Testis (tissue), 3 donors: ENCODE measurements around the gene ITGAD. TPM values are rescaled to one million over a fixed set of nuclear protein-coding genes. Genes with fewer than 3 reads are reported as not detected.

Experiments used
- DNase-seq: peaks from one replicate; pipeline ENCODE4 v3.0.0-alpha.2; 2019
- H3K27ac ChIP-seq, 2 donors: fragments of 200-600 bp; sonication (generic); one replicate each; pipeline ENCODE4 v1.5.1; 2019
- H3K27me3 ChIP-seq: fragments of 200-600 bp; sonication (generic); one replicate; pipeline ENCODE4 v1.5.1; 2019
- H3K36me3 ChIP-seq: fragments of 200-600 bp; sonication (generic); one replicate; pipeline ENCODE4 v1.5.1; 2017; ENCODE audit warnings: low read depth; ENCODE audit errors: missing control alignments
- H3K4me1 ChIP-seq: fragments of 200-600 bp; sonication (generic); one replicate; pipeline ENCODE4 v1.5.1; 2019
- H3K4me3 ChIP-seq, 2 donors: fragments of 200-600 bp; sonication (generic); one replicate each; pipeline ENCODE4 v1.5.1; 2017 to 2019
- H3K9me3 ChIP-seq: fragments of 200-600 bp; sonication (generic); one replicate; pipeline ENCODE4 v1.5.1; 2017
- POLR2A ChIP-seq: fragments of 450-650 bp; IDR thresholded peaks from one replicate; pipeline ENCODE4 v1.6.1; 2017; ENCODE audit warnings: antibody characterized with exemption, mild to moderate bottlenecking, moderate library complexity
- WGBS, 2 donors: methylation state at CpG; one replicate each; pipeline ENCODE4 v1.1.5; 2018; 5-methylcytosine and 5-hydroxymethylcytosine counted together
- intact Hi-C: fragments of 100-400 bp; cut with DNase I; formaldehyde crosslinking; loops from one replicate; pipeline ENCODE4 v1.15.1; 2023; ENCODE audit warnings: low total_unique reads
- polyA plus RNA-seq: library from polyadenylated mRNA; stranded (reverse); fragments of 350-450 nt; fragmentation: Illumina TruSeq; extraction: RNeasy Lipid Tissue Mini Kit (QIAGEN cat#74804); gene quantifications from one replicate; pipeline ENCODE4 v1.2.3, GENCODE V29; 2014; ENCODE audit warnings: low read depth, low replicate concordance; ENCODE audit not compliant: insufficient read depth
- total RNA-seq, 2 donors: library from RNA; depleted of rRNA; stranded (reverse); fragments of >200 nt; gene quantifications; one replicate each; pipeline ENCODE4 v1.2.3, GENCODE V29; 2016
- TF ChIP-seq, protein P1 (sequence below), 3 experiments: fragments of 450-650 bp in 2 of 3; fragments of 200-600 bp in 1 of 3; sonication (generic) in 1 of 3; IDR thresholded peaks; one replicate each; pipeline ENCODE4 v1.5.1; 2016 to 2019; ENCODE audit warnings: antibody characterized with exemption in 3 of 3, mild to moderate bottlenecking in 2 of 3, moderate library complexity in 1 of 3

Gene ITGAD
- total and polyA plus RNA-seq, 3 donors from 2014 or later = 0.19 TPM; not detected in 2

DNA sequence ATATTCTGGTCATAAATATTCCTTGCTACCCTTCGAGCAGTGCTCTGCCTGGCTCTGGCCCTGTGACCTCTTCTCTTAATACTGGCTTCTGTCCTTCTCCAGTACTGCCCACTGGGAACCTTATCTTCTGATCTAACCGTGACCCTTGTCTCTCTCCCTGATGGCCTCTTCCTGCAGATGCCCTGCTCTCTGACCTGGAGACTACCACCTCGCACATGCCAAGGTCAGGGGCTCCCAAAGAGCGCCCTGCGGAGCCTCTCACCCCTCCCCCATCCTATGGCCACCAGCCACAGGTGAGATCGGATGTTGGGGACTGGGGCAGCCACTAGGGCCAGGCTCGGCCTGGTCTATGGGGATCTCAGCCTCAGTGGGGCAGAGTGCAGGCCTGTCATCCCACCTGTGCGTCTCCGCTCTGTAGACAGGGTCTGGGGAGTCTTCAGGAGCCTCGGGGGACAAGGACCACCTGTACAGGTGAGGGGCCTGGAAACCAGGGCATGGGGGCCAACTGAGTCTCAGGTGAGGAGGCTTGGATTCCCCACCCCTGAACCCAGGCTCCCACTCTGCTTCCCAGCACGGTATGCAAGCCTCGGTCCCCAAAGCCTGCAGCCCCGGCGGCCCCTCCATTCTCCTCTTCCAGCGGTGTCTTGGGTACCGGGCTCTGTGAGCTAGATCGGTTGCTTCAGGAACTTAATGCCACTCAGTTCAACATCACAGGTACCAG lies 80.3 kb downstream of the ITGAD start:
- Histone ChIP-seq H3K36me3 (no peaks in the 10 kb centered on the region), H3K27ac (peak overlapping the region in 1 of 2 donors; percentile 95), H3K9me3 (no peaks in the 10 kb centered on the region), H3K4me3 (peak overlapping the region in 1 of 2 donors; percentile 77), H3K27me3 (no peaks in the 10 kb centered on the region), H3K4me1 (peaks cover 28% of the 10 kb centered on the region)
- no peak for TF ChIP-seq POLR2A
- TF ChIP-seq, protein P1, sequence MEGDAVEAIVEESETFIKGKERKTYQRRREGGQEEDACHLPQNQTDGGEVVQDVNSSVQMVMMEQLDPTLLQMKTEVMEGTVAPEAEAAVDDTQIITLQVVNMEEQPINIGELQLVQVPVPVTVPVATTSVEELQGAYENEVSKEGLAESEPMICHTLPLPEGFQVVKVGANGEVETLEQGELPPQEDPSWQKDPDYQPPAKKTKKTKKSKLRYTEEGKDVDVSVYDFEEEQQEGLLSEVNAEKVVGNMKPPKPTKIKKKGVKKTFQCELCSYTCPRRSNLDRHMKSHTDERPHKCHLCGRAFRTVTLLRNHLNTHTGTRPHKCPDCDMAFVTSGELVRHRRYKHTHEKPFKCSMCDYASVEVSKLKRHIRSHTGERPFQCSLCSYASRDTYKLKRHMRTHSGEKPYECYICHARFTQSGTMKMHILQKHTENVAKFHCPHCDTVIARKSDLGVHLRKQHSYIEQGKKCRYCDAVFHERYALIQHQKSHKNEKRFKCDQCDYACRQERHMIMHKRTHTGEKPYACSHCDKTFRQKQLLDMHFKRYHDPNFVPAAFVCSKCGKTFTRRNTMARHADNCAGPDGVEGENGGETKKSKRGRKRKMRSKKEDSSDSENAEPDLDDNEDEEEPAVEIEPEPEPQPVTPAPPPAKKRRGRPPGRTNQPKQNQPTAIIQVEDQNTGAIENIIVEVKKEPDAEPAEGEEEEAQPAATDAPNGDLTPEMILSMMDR (IDR thresholded peaks at IDR 0.05) = no peak
- no peak for DNase-seq
- intact Hi-C loops = no loop called here
- 54 to 65% methylated on average over 13 to 14 of the region's 17 CpGs for WGBS, 2 donors

DNA sequence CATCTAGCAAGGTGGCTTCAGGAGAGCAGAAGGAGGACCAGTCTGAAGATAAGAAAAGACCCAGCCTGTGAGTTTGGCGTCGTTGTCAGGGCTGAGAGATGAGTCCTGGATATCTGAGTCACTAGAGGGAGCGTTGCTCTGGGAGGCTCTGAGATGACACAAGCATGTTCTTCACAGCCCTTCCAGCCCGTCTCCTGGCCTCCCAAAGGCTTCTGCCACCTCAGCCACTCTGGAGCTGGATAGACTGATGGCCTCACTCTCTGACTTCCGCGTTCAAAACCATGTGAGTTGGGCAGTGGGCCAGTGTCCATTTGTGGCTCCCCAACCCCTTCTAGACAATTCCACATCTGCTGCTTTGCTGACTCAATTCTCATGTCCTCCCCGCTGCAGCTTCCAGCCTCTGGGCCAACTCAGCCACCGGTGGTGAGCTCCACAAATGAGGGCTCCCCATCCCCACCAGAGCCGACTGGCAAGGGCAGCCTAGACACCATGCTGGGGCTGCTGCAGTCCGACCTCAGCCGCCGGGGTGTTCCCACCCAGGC lies 81.1 kb downstream of the ITGAD start:
- DNase-seq = no peak
- TF ChIP-seq POLR2A = no peak
- TF ChIP-seq, protein P1 (IDR thresholded peaks at IDR 0.05) = no peak
- 75 to 83% methylated on average over 7 to 12 of the region's 12 CpGs for WGBS, 2 donors
- Histone ChIP-seq H3K4me3 (no peak overlapping the region), H3K36me3 (no peaks in the 10 kb centered on the region), H3K27me3 (no peaks in the 10 kb centered on the region), H3K9me3 (no peaks in the 10 kb centered on the region), H3K4me1 (peaks cover 28% of the 10 kb centered on the region), H3K27ac (no peak overlapping the region)
- intact Hi-C loops = no loop called here

DNA sequence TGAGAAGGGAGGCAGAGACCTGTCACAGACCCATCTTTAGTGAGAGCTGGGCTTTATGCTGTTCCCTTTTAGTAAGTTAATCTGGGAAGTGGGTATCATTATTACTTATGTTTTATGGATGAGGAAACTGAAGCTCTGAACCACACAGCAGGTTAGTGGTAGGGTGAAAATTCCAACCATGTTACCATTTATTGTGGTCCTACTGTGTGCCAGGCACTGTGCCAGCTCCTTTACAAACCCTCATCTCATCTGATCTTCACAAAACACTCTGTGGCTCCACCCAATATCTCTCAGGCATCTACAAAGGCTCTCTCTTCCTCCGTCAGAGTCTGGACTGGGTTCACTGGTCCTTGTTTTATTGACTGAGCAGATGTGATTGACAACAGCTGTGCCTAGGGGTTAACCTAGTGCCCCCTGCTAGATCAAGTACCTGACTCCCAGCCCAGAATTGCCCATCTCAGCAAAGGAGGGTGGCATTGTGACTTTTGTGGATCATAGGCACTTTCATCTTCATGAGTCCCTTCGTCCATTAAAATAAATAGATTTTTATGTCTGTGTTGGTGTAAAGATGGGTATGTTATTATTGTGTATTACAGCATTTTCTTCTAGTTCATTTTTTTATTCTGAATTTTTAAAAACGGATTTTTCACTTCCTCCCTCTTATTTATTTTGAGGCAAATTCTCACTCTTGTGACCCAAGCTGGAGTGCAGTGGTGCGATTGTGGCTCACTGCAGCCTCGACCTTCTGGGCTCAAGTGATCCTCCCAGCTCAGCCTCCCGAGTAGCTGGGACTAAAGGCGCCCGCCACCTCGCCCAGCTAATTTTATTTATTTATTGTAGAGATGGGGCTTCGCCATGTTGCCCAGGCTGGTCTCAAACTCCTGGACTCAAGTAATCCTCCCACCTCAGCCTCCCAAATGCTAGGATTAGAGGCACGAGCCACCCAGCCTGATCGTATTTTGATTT lies 81.9 kb downstream of the ITGAD start:
- 77 to 85% methylated on average over 12 of the region's 12 CpGs for WGBS, 2 donors
- no peak for DNase-seq
- TF ChIP-seq, protein P1 (IDR thresholded peaks at IDR 0.05) = no peak
- TF ChIP-seq POLR2A = no peak
- Histone ChIP-seq H3K9me3 (no peaks in the 10 kb centered on the region), H3K27me3 (no peaks in the 10 kb centered on the region), H3K36me3 (no peaks in the 10 kb centered on the region), H3K27ac (no peak overlapping the region), H3K4me3 (no peak overlapping the region), H3K4me1 (peaks cover 28% of the 10 kb centered on the region)
- intact Hi-C loops = no loop called here

DNA sequence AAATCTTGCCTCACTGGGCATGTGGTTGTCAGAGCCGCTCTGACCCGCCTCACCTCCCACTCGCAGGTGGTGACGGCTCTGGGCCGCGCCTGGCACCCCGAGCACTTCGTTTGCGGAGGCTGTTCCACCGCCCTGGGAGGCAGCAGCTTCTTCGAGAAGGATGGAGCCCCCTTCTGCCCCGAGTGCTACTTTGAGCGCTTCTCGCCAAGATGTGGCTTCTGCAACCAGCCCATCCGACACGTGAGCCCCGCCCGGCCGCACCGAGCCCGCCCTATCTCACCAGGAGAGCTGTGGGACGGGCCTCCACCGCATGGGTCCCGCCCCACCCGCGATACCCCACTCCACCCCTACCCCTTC lies 82.8 kb downstream of the ITGAD start:
- WGBS, 2 donors = 42 to 58% methylated on average over 22 of the region's 26 CpGs
- no peaks in the 10 kb centered on the region for H3K27me3 ChIP-seq
- peaks cover 28% of the 10 kb centered on the region for H3K4me1 ChIP-seq
- DNase-seq = no peak
- no peak overlapping the region for H3K27ac ChIP-seq
- H3K4me3 ChIP-seq = no peak overlapping the region
- no peaks in the 10 kb centered on the region for H3K9me3 ChIP-seq
- intact Hi-C loops = no loop called here
- no peak for TF ChIP-seq POLR2A
- TF ChIP-seq, protein P1 (IDR thresholded peaks at IDR 0.05) = no peak
- H3K36me3 ChIP-seq = no peaks in the 10 kb centered on the region

Other genes with a start within 250 kb of the ITGAD start
- gene PRSS36, start 243.3 kb upstream of the ITGAD start, total RNA-seq = 1 to 10 TPM; 7.1 to 8.3 TPM
- gene PRSS36, start 243.3 kb upstream of the ITGAD start, polyA plus RNA-seq = 5.4 TPM
- 100 to 1,000 TPM; 205 to 217 TPM for gene FUS, start 213.2 kb upstream of the ITGAD start, total RNA-seq
- gene FUS, start 213.2 kb upstream of the ITGAD start, polyA plus RNA-seq = 423 TPM
- 10 to 100 TPM in 1 of 2 donors, 1 to 10 TPM in 1; 2.6 to 11.1 TPM for gene PYCARD, start 190.6 kb upstream of the ITGAD start, total RNA-seq
- gene PYCARD, start 190.6 kb upstream of the ITGAD start, polyA plus RNA-seq = 8.7 TPM
- gene TRIM72, start 179.2 kb upstream of the ITGAD start, total RNA-seq = under 1 TPM; 0.50 to 0.55 TPM
- gene TRIM72, start 179.2 kb upstream of the ITGAD start, polyA plus RNA-seq = 0.58 TPM
- gene PYDC1, start 176.2 kb upstream of the ITGAD start, total RNA-seq = not detected
- not detected for gene PYDC1, start 176.2 kb upstream of the ITGAD start, polyA plus RNA-seq
- 1 to 10 TPM; 4.4 to 7.7 TPM for gene ITGAM, start 133.4 kb upstream of the ITGAD start, total RNA-seq
- 7.1 TPM for gene ITGAM, start 133.4 kb upstream of the ITGAD start, polyA plus RNA-seq
- 1 to 10 TPM in 1 of 2 donors, under 1 TPM in 1; 0.63 to 2.8 TPM for gene ITGAX, start 38.2 kb upstream of the ITGAD start, total RNA-seq
- gene ITGAX, start 38.2 kb upstream of the ITGAD start, polyA plus RNA-seq = 3.4 TPM
- 1 to 10 TPM in 1 of 2 donors, not detected in 1; 1.4 TPM for gene COX6A2, start 35.0 kb downstream of the ITGAD start, total RNA-seq
- gene COX6A2, start 35.0 kb downstream of the ITGAD start, polyA plus RNA-seq = 14.9 TPM
- 1 to 10 TPM; 2.4 to 3.7 TPM for gene ZNF843, start 49.5 kb downstream of the ITGAD start, total RNA-seq
- gene ZNF843, start 49.5 kb downstream of the ITGAD start, polyA plus RNA-seq = 1.1 TPM
- gene ARMC5, start 66.2 kb downstream of the ITGAD start, total RNA-seq = 10 to 100 TPM; 19.1 to 21.3 TPM
- gene ARMC5, start 66.2 kb downstream of the ITGAD start, polyA plus RNA-seq = 11.0 TPM
- 10 to 100 TPM; 13.6 to 28.4 TPM for gene TGFB1I1, start 78.8 kb downstream of the ITGAD start, total RNA-seq
- gene TGFB1I1, start 78.8 kb downstream of the ITGAD start, polyA plus RNA-seq = 31.7 TPM
- 1 to 10 TPM; 5.8 to 6.9 TPM for gene SLC5A2, start 89.8 kb downstream of the ITGAD start, total RNA-seq
- 18.1 TPM for gene SLC5A2, start 89.8 kb downstream of the ITGAD start, polyA plus RNA-seq
- 100 to 1,000 TPM; 102 to 124 TPM for gene RUSF1, start 115.1 kb downstream of the ITGAD start, total RNA-seq
- gene RUSF1, start 115.1 kb downstream of the ITGAD start, polyA plus RNA-seq = 75.8 TPM
- gene AHSP, start 134.6 kb downstream of the ITGAD start, total RNA-seq = 1 to 10 TPM in 1 of 2 donors, not detected in 1; 1.9 TPM
- 5.6 TPM for gene AHSP, start 134.6 kb downstream of the ITGAD start, polyA plus RNA-seq